ENCODE results near the gene GIT2.
"Not testable (repeated sequence)": the region's sequence is repeated elsewhere in the genome, so short reads cannot be mapped to it uniquely, and the experiment has no call there.

GIT2 gene

GRCh38 chr12:109915171-109916040 lies 80.8 kb downstream of the GIT2 start:
- no peak overlapping the region for H3K27ac ChIP-seq (ENCODE audit: low read length)
- no peaks in the 10 kb centered on the region for H3K27me3 ChIP-seq (ENCODE audit: low read depth, low read length)
- no peak overlapping the region for H3K4me3 ChIP-seq (ENCODE audit: low read depth in 1 of 2, low read length in 2 of 2)
- H3K9me3 ChIP-seq (ENCODE audit: control insufficient read depth in 1 of 2, low read length in 2 of 2): no peaks in the 10 kb centered on the region
- H3K4me1 ChIP-seq (ENCODE audit: control insufficient read depth in 1 of 2, insufficient read depth in 2 of 2, low read length in 2 of 2): no peaks in the 10 kb centered on the region
- H3K36me3 ChIP-seq (ENCODE audit: control insufficient read depth in 1 of 2, insufficient read depth in 2 of 2, low read length in 2 of 2): peaks cover 60 to 86% of the 10 kb centered on the region in 2 donors

- no peaks in the 10 kb centered on the region for H3K27me3 ChIP-seq (ENCODE audit: low read depth, low read length)
- no peak overlapping the region for H3K4me3 ChIP-seq (ENCODE audit: low read depth in 1 of 2, low read length in 2 of 2)
These were observed 81.7 kb downstream of the GIT2 start for GRCh38 chr12:109914461-109914860.

GRCh38 chr12:109912855-109913321 lies 83.3 kb downstream of the GIT2 start:
- Histone ChIP-seq H3K27ac (ENCODE audit: low read length) (no peak overlapping the region), H3K36me3 (ENCODE audit: control insufficient read depth in 1 of 2, insufficient read depth in 2 of 2, low read length in 2 of 2) (peaks cover 65 to 85% of the 10 kb centered on the region in 2 donors), H3K9me3 (ENCODE audit: control insufficient read depth in 1 of 2, low read length in 2 of 2) (no peaks in the 10 kb centered on the region)

More at GRCh38 chr12:109914461-109914860, 81.7 kb downstream of the GIT2 start:
- Histone ChIP-seq H3K9me3 (ENCODE audit: control insufficient read depth in 1 of 2, low read length in 2 of 2) (no peaks in the 10 kb centered on the region), H3K36me3 (ENCODE audit: control insufficient read depth in 1 of 2, insufficient read depth in 2 of 2, low read length in 2 of 2) (peaks cover 53 to 81% of the 10 kb centered on the region in 2 donors), H3K27ac (ENCODE audit: low read length) (no peak overlapping the region), H3K4me1 (ENCODE audit: control insufficient read depth in 1 of 2, insufficient read depth in 2 of 2, low read length in 2 of 2) (no peaks in the 10 kb centered on the region)

GRCh38 chr12:109910969-109911348 lies 85.2 kb downstream of the GIT2 start:
- Histone ChIP-seq H3K27ac (ENCODE audit: low read length) (no peak overlapping the region), H3K9me3 (ENCODE audit: control insufficient read depth in 1 of 2, low read length in 2 of 2) (no peaks in the 10 kb centered on the region), H3K4me1 (ENCODE audit: control insufficient read depth in 1 of 2, insufficient read depth in 2 of 2, low read length in 2 of 2) (no peaks in the 10 kb centered on the region), H3K36me3 (ENCODE audit: control insufficient read depth in 1 of 2, insufficient read depth in 2 of 2, low read length in 2 of 2) (peaks cover 63 to 85% of the 10 kb centered on the region in 2 donors), H3K4me3 (ENCODE audit: low read depth in 1 of 2, low read length in 2 of 2) (no peak overlapping the region), H3K27me3 (ENCODE audit: low read depth, low read length) (no peaks in the 10 kb centered on the region)

More at GRCh38 chr12:109912855-109913321, 83.3 kb downstream of the GIT2 start:
- H3K4me3 ChIP-seq (ENCODE audit: low read depth in 1 of 2, low read length in 2 of 2): no peak overlapping the region
- H3K4me1 ChIP-seq (ENCODE audit: control insufficient read depth in 1 of 2, insufficient read depth in 2 of 2, low read length in 2 of 2): no peaks in the 10 kb centered on the region
- H3K27me3 ChIP-seq (ENCODE audit: low read depth, low read length): no peaks in the 10 kb centered on the region

GRCh38 chr12:109910254-109910968 lies 85.8 kb downstream of the GIT2 start:
- no peaks in the 10 kb centered on the region for H3K9me3 ChIP-seq (ENCODE audit: control insufficient read depth in 1 of 2, low read length in 2 of 2)
- peaks cover 62 to 85% of the 10 kb centered on the region in 2 donors for H3K36me3 ChIP-seq (ENCODE audit: control insufficient read depth in 1 of 2, insufficient read depth in 2 of 2, low read length in 2 of 2)
- no peaks in the 10 kb centered on the region for H3K4me1 ChIP-seq (ENCODE audit: control insufficient read depth in 1 of 2, insufficient read depth in 2 of 2, low read length in 2 of 2)
- H3K4me3 ChIP-seq (ENCODE audit: low read depth in 1 of 2, low read length in 2 of 2): no peak overlapping the region
- no peak overlapping the region for H3K27ac ChIP-seq (ENCODE audit: low read length)
- H3K27me3 ChIP-seq (ENCODE audit: low read depth, low read length): no peaks in the 10 kb centered on the region

GRCh38 chr12:109905301-109905700 lies 90.9 kb downstream of the GIT2 start:
- Histone ChIP-seq H3K27me3 (ENCODE audit: low read depth, low read length) (no peaks in the 10 kb centered on the region), H3K27ac (ENCODE audit: low read length) (no peak overlapping the region), H3K4me3 (ENCODE audit: low read depth in 1 of 2, low read length in 2 of 2) (no peak overlapping the region), H3K36me3 (ENCODE audit: control insufficient read depth in 1 of 2, insufficient read depth in 2 of 2, low read length in 2 of 2) (peaks cover 53 to 68% of the 10 kb centered on the region in 2 donors), H3K4me1 (ENCODE audit: control insufficient read depth in 1 of 2, insufficient read depth in 2 of 2, low read length in 2 of 2) (peaks cover 8 to 9% of the 10 kb centered on the region in 2 donors), H3K9me3 (ENCODE audit: control insufficient read depth in 1 of 2, low read length in 2 of 2) (no peaks in the 10 kb centered on the region)

GRCh38 chr12:109902891-109903418 lies 93.2 kb downstream of the GIT2 start:
- Histone ChIP-seq H3K36me3 (ENCODE audit: control insufficient read depth in 1 of 2, insufficient read depth in 2 of 2, low read length in 2 of 2) (peaks cover 40 to 50% of the 10 kb centered on the region in 2 donors), H3K4me3 (ENCODE audit: low read depth in 1 of 2, low read length in 2 of 2) (no peak overlapping the region), H3K9me3 (ENCODE audit: control insufficient read depth in 1 of 2, low read length in 2 of 2) (no peaks in the 10 kb centered on the region), H3K27ac (ENCODE audit: low read length) (no peak overlapping the region), H3K27me3 (ENCODE audit: low read depth, low read length) (no peaks in the 10 kb centered on the region), H3K4me1 (ENCODE audit: control insufficient read depth in 1 of 2, insufficient read depth in 2 of 2, low read length in 2 of 2) (peaks cover 8 to 9% of the 10 kb centered on the region in 2 donors)

- peaks cover 21 to 30% of the 10 kb centered on the region in 2 donors for H3K36me3 ChIP-seq (ENCODE audit: control insufficient read depth in 1 of 2, insufficient read depth in 2 of 2, low read length in 2 of 2)
- H3K27me3 ChIP-seq (ENCODE audit: low read depth, low read length): no peaks in the 10 kb centered on the region
- peak overlapping the region; percentile 39 for H3K27ac ChIP-seq (ENCODE audit: low read length)
- peak overlapping the region; percentile 87 to 89 for H3K4me3 ChIP-seq (ENCODE audit: low read depth in 1 of 2, low read length in 2 of 2)
- peaks cover 8 to 9% of the 10 kb centered on the region in 2 donors for H3K4me1 ChIP-seq (ENCODE audit: control insufficient read depth in 1 of 2, insufficient read depth in 2 of 2, low read length in 2 of 2)
- no peaks in the 10 kb centered on the region for H3K9me3 ChIP-seq (ENCODE audit: control insufficient read depth in 1 of 2, low read length in 2 of 2)
These were observed 95.2 kb downstream of the GIT2 start for GRCh38 chr12:109900752-109901580.

GRCh38 chr12:109899783-109900751 lies 96.1 kb downstream of the GIT2 start, which contains the start of gene TCHP:
Gene TCHP (plus strand): TSS chr12:109900274. CDS start chr12:109903027, 2,753 bp downstream.
- Histone ChIP-seq H3K36me3 (ENCODE audit: control insufficient read depth in 1 of 2, insufficient read depth in 2 of 2, low read length in 2 of 2) (peaks cover 15 to 22% of the 10 kb centered on the region in 2 donors), H3K4me3 (ENCODE audit: low read depth in 1 of 2, low read length in 2 of 2) (peak within 1 kb of the TSS; percentile 87 to 89), H3K4me1 (ENCODE audit: control insufficient read depth in 1 of 2, insufficient read depth in 2 of 2, low read length in 2 of 2) (peaks cover 8 to 9% of the 10 kb centered on the region in 2 donors), H3K27ac (ENCODE audit: low read length) (peak within 1 kb of the TSS; percentile 45), H3K9me3 (ENCODE audit: control insufficient read depth in 1 of 2, low read length in 2 of 2) (no peaks in the 10 kb centered on the region), H3K27me3 (ENCODE audit: low read depth, low read length) (no peaks in the 10 kb centered on the region)

- not testable (repeated sequence) for H3K27ac ChIP-seq (ENCODE audit: low read length); H3K27me3 ChIP-seq (ENCODE audit: low read depth, low read length); H3K4me1 ChIP-seq (ENCODE audit: control insufficient read depth in 1 of 2, insufficient read depth in 2 of 2, low read length in 2 of 2); H3K9me3 ChIP-seq (ENCODE audit: control insufficient read depth in 1 of 2, low read length in 2 of 2)
- peaks cover 7 to 15% of the 10 kb centered on the region in 2 donors for H3K36me3 ChIP-seq (ENCODE audit: control insufficient read depth in 1 of 2, insufficient read depth in 2 of 2, low read length in 2 of 2)
- H3K4me3 ChIP-seq (ENCODE audit: low read depth in 1 of 2, low read length in 2 of 2): peak overlapping the region; percentile 87 to 89
These were observed 96.8 kb downstream of the GIT2 start for GRCh38 chr12:109899345-109899744.

All from muscle layer of duodenum (tissue), 2 donors.